GM12878 (cell line): ENCODE data around the gene ALAS2. TPM values are rescaled to one million over a fixed set of nuclear protein-coding genes. Genes with fewer than 3 reads are reported as not detected.
A peak's percentile ranks its signal among the peaks of the same experiment; 100 is the strongest.
"Not testable (repeated sequence)": the region's sequence is repeated elsewhere in the genome, so short reads cannot be mapped to it uniquely, and the experiment has no call there.

Experiments used
- ATAC-seq: fragments of 200-7000 bp; cut with Tn5 transposase; 3 replicates; pipeline ENCODE4 v1.9.1; 2020; ENCODE audit warnings: mild to moderate bottlenecking, moderate library complexity
- BruUV-seq: library from RNA; stranded (reverse); fragments of 400-500 nt; replicated peaks from 2 replicates; lab custom pipeline; 2021; lab: Mats Ljungman, UMichigan
- CTCF ChIA-PET: fragments of 300-600 bp; sonication (Branson Sonifier 250); formaldehyde crosslinking; extraction: SDS; loops from one replicate; lab custom pipeline; 2021; ENCODE audit warnings: inconsistent platforms; lab: Yijun Ruan, JAX
- POLR2A ChIA-PET: fragments of 350-600 bp; formaldehyde crosslinking; extraction: SDS; loops from one replicate; lab custom pipeline; 2021; ENCODE audit warnings: inconsistent platforms; lab: Charles Lee
- RAD21 ChIA-PET: fragments of 300-600 bp; sonication (Branson Sonifier 250); formaldehyde crosslinking; loops from one replicate; lab custom pipeline; 2023; ENCODE audit warnings: antibody characterized with exemption; ENCODE audit not compliant: unreplicated experiment; lab: Charles Lee
- SMC1A ChIA-PET: fragments of 300-600 bp; sonication (Branson Sonifier 250); formaldehyde crosslinking; loops from one replicate; lab custom pipeline; 2023; ENCODE audit not compliant: unreplicated experiment, uncharacterized antibody; lab: Charles Lee
- DNase-seq: peaks from one replicate; pipeline ENCODE4 v3.0.0-alpha.2; 2011; ENCODE audit warnings: low read depth, low spot score
- FAIRE-seq: peaks from 3 replicates; lab custom pipeline; 2011; peaks lifted over from hg19 to GRCh38; lab: Jason Lieb, UNC
- H2AFZ ChIP-seq: 2 replicates; pipeline ENCODE4 v1.6.0; 2011; ENCODE audit warnings: low read depth, low read length, control low read depth; ENCODE audit not compliant: control insufficient read depth
- H3K27ac ChIP-seq: 2 replicates; pipeline ENCODE4 v1.5.1; 2011; ENCODE audit warnings: control low read depth; ENCODE audit not compliant: control insufficient read depth, insufficient read depth
- H3K27me3 ChIP-seq, 2 experiments: replicated peaks in 1 of 2; 2 replicates each; pipeline versions ENCODE4 v1.6.0 to v1.6.1; 2011; ENCODE audit warnings: low read length in 1 of 2; ENCODE audit not compliant: control insufficient read depth in 2 of 2, insufficient read depth in 2 of 2
- H3K36me3 ChIP-seq, 2 experiments: 2 replicates each; pipeline ENCODE4 v1.5.1; 2011; ENCODE audit warnings: low read length in 1 of 2; ENCODE audit not compliant: control insufficient read depth in 2 of 2, insufficient read depth in 2 of 2
- H3K4me1 ChIP-seq: 2 replicates; pipeline ENCODE4 v1.6.1; 2011; ENCODE audit warnings: mild to moderate bottlenecking, low read length, moderate library complexity, mixed read lengths; ENCODE audit not compliant: control insufficient read depth, insufficient read depth
- H3K4me2 ChIP-seq: 2 replicates; pipeline ENCODE4 v1.6.0; 2011; ENCODE audit warnings: control low read depth; ENCODE audit not compliant: control insufficient read depth, insufficient read depth
- H3K4me3 ChIP-seq: fragments of 200-600 bp; sonication (generic); 2 replicates; pipeline ENCODE4 v1.5.1; 2016
- H3K79me2 ChIP-seq: 2 replicates; pipeline ENCODE4 v1.6.0; 2011; ENCODE audit warnings: low read length; ENCODE audit not compliant: control insufficient read depth, insufficient read depth
- H3K9ac ChIP-seq: 2 replicates; pipeline ENCODE4 v1.8.0; 2011; ENCODE audit warnings: low read length, control low read depth, mixed read lengths; ENCODE audit not compliant: control insufficient read depth, insufficient read depth
- H3K9me3 ChIP-seq: replicated peaks from 3 replicates; pipeline ENCODE4 v1.5.1; 2011; ENCODE audit warnings: mild to moderate bottlenecking, low read length; ENCODE audit not compliant: control insufficient read depth, insufficient read depth
- H4K20me1 ChIP-seq: 2 replicates; pipeline ENCODE4 v1.6.0; 2011; ENCODE audit not compliant: control insufficient read depth, insufficient read depth
- EP300 ChIP-seq, 2 experiments: fragments of 150-350 bp in 1 of 2; IDR thresholded peaks; 2 replicates each; pipeline ENCODE4 v1.6.1; 2011 to 2012; ENCODE audit warnings: low read depth in 2 of 2, low read length in 2 of 2, borderline replicate concordance in 1 of 2, improper control_type of control experiment in 1 of 2, inconsistent platforms in 1 of 2; ENCODE audit not compliant: control insufficient read depth in 1 of 2
- WGBS: methylation state at CpG from one replicate; pipeline ENCODE4 v1.1.6; 2016; ENCODE audit warnings: low lambda C conversion rate; ENCODE audit not compliant: insufficient replicate concordance, insufficient coverage; ENCODE audit errors: missing lambda C conversion rate; 5-methylcytosine and 5-hydroxymethylcytosine counted together
- in situ Hi-C: fragments of 300-500 bp; cut with MboI; formaldehyde crosslinking; loops from 9 replicates; pipeline ENCODE4 v1.14.3; 2018; ENCODE audit warnings: mixed read lengths
- intact Hi-C: fragments of 100-400 bp; cut with micrococcal nuclease; formaldehyde crosslinking; loops from one replicate; pipeline ENCODE4 v1.14.2; 2022; ENCODE audit not compliant: unreplicated experiment
- polyA plus RNA-seq, 11 experiments: library from polyadenylated mRNA; depleted of rRNA in 4 of 11; unstranded in 6 of 11; stranded (reverse) in 5 of 11; fragments of >200 nt; fragmentation: Nextera tagmentation in 4 of 11; fragmentation: Illumina TruSeq in 1 of 11; extraction: Ambion mirVana in 4 of 11; extraction: Trizol in 1 of 11; gene quantifications; 1 replicate in 1 of 11; 2 replicates in 10 of 11; pipeline versions ENCODE4 v1.2.1 to v1.2.3, GENCODE V29; 2011 to 2016; ENCODE audit warnings: inconsistent platforms in 2 of 11, missing spikeins in 2 of 11, low read depth in 1 of 11
- total RNA-seq, 4 experiments: library from RNA; depleted of rRNA in 3 of 4; stranded (reverse); fragments of >200 nt in 3 of 4; fragmentation: Illumina TruSeq in 1 of 4; extraction: Trizol in 1 of 4; gene quantifications; 2 replicates each; pipeline versions ENCODE4 v1.2.1 to v1.2.3, GENCODE V29; 2013 to 2021

The ALAS2 gene
- total and polyA plus RNA-seq, 10 of the 15 experiments (the other 5 are each of a cell fraction or from before 2014, with no cell fraction given) = not detected

DNA sequence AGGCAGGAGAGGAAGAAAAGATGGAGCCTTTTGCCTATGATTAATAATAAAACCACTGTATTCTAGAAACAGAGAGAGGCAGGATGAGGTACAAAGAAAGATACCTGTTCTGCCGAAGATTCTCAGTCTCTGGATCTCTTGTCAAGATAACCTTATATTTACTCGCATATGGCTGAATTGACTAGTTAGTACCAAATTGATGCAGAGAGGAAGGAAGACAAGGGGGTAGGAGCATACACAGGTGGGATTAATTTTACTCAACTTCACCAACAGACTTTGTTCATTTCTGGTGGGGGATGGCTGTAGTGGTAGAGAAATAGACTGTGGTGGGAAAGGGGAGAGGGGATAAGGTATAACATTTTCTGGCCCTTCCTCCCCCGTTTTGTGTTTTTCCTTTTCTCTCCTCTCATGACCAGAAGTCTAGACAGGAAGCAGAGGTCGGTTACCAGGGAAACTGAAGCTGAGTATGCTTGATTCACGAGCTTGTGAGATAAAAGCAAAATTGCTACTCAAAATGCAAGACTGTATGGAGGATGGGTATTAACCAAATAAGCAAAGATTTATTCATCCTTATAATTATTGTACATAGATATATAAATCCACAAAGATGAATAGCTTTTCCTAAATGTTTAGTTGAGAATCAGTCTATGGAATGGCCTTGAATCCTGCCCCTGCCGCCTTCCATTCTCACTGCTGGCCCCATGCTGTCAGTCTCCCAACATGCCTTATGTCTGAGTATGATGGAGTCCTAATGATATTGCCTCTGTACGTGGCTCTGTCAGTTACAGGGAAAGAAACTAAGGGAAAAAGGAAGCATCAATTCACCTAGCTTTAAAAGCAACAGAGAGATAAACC is 26.3 kb upstream of the ALAS2 start:
- no peaks in the 10 kb centered on the region for H3K36me3 ChIP-seq
- no peaks in the 10 kb centered on the region; the same call in 2 of the 3 replicates for H3K9me3 ChIP-seq
- WGBS = 8% methylated on average over 7 of the region's 7 CpGs
- in situ Hi-C loops (no loop called here), intact Hi-C loops (loop anchor here (1.0 to 5.0 kb wide), 3 partner anchors 166 to 420 kb away; no protein-coding TSS in a partner anchor)
- FAIRE-seq (no peak), DNase-seq (no peak), ATAC-seq (no peak)
- no peaks in the 10 kb centered on the region for H3K79me2 ChIP-seq
- no peaks in the 10 kb centered on the region for H3K4me1 ChIP-seq
- no peak overlapping the region for H2AFZ ChIP-seq
- POLR2A ChIA-PET = no interaction called here
- no TSS peak for BruUV-seq
- CTCF ChIA-PET = interaction anchor here (0.6 to 1.2 kb wide), 11 partner anchors 61 to 1740 kb away, joined by 3 to 5 read pairs (median 3); no protein-coding TSS in a partner anchor
- SMC1A ChIA-PET = interaction anchor here (0.9 to 1.3 kb wide), 4 partner anchors 16 to 418 kb away, joined by 3 to 5 read pairs (median 4); partner anchors contain the start of gene APEX2
- 0 out of 2 replicates have a peak overlapping the region, but pooled peaks have one; percentile 17 for H3K4me2 ChIP-seq
- no peaks in the 10 kb centered on the region for H3K27me3 ChIP-seq
- no peak overlapping the region for H3K9ac ChIP-seq
- H4K20me1 ChIP-seq = no peaks in the 10 kb centered on the region
- RAD21 ChIA-PET = interaction anchor here (1.1 to 1.3 kb wide), 2 partner anchors 166 to 417 kb away, joined by 5 to 9 read pairs; no protein-coding TSS in a partner anchor
- H3K27ac ChIP-seq = no peak overlapping the region
- no peak overlapping the region for H3K4me3 ChIP-seq
- no peak for TF ChIP-seq EP300 (IDR thresholded peaks at IDR 0.05; ENCODE audit: borderline replicate concordance in 1 of 2, control insufficient read depth in 1 of 2, low read depth in 2 of 2, low read length in 2 of 2)

DNA sequence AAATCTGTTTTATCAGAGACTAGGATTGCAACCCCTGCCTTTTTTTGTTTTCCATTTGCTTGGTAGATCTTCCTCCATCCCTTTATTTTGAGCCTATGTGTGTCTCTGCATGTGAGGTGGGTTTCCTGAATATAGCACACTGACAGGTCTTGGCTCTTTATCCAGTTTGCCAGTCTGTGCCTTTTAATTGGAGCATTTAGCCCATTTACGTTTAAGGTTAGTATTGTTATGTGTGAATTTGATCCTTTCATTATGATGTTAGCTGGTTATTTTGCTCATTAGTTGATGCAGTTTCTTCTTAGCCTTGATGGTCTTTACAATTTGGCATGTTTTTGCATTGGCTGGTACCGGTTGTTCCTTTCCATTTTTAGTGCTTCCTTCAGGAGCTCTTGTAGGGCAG is 19.8 kb upstream of the ALAS2 start:
- H3K4me1 ChIP-seq, H3K9me3 ChIP-seq, POLR2A ChIA-PET, intact Hi-C loops, in situ Hi-C loops, H3K4me2 ChIP-seq, BruUV-seq, H3K36me3 ChIP-seq, H3K79me2 ChIP-seq, CTCF ChIA-PET, H3K4me3 ChIP-seq, H3K27me3 ChIP-seq, H3K9ac ChIP-seq, ATAC-seq, FAIRE-seq, H3K27ac ChIP-seq, SMC1A ChIA-PET, RAD21 ChIA-PET, DNase-seq, H4K20me1 ChIP-seq, H2AFZ ChIP-seq: not testable (repeated sequence)
- 29% methylated on average over 2 of the region's 2 CpGs for WGBS
